HL-60 (cell line): Measurements from ENCODE around the gene TBC1D14.

Experiments
- CTCF ChIP-seq: IDR thresholded peaks from one replicate; pipeline ENCODE4 v1.5.1; 2011; ENCODE audit warnings: low read length, control low read depth, inconsistent platforms; ENCODE audit not compliant: insufficient read depth
- GABPA ChIP-seq: IDR thresholded peaks from 2 replicates; pipeline ENCODE4 v1.6.1; 2012; ENCODE audit warnings: low read depth
- POLR2AphosphoS5 ChIP-seq: IDR thresholded peaks from 2 replicates; pipeline ENCODE4 v1.6.1; 2012; ENCODE audit warnings: low read depth
- REST ChIP-seq: IDR thresholded peaks from 2 replicates; pipeline ENCODE4 v1.6.1; 2012; ENCODE audit warnings: low read depth; ENCODE audit not compliant: insufficient replicate concordance

- no peak for TF ChIP-seq CTCF
- no peak for TF ChIP-seq REST
- no peak for TF ChIP-seq POLR2AphosphoS5
- TF ChIP-seq GABPA = no peak
Measured at GRCh38 chr4:6869944-6870343, 39.7 kb upstream of the TBC1D14 start.
